Stomach (tissue), 9 donors: Measurements from ENCODE around the gene ZNF410. TPM values are rescaled to one million over a fixed set of nuclear protein-coding genes. Genes with fewer than 3 reads are reported as not detected.

ENCODE experiments used
- DNase-seq, 2 donors: peaks; one replicate each; pipeline versions ENCODE4 v3.0.0 to v3.0.0-alpha.2; 2013 to 2019
- H3K27ac ChIP-seq, 5 donors: fragments of 200-600 bp in 4 of 5; sonication (generic) in 4 of 5; one replicate each; pipeline ENCODE4 v1.5.1; 2013 to 2019; ENCODE audit warnings: mild to moderate bottlenecking in 1 of 5, moderate library complexity in 1 of 5
- H3K27me3 ChIP-seq, 3 donors: fragments of 200-600 bp; sonication (generic); one replicate each; pipeline ENCODE4 v1.5.1; 2017 to 2019; ENCODE audit warnings: mixed run types in 1 of 3
- H3K36me3 ChIP-seq, 4 donors: fragments of 200-600 bp; sonication (generic); 1 replicate in 3 of 4; 2 replicates in 1 of 4; pipeline ENCODE4 v1.5.1; 2016 to 2019
- H3K4me1 ChIP-seq, 4 donors: fragments of 200-600 bp; sonication (generic); one replicate each; pipeline ENCODE4 v1.5.1; 2016 to 2019
- H3K4me3 ChIP-seq, 4 donors: fragments of 200-600 bp; sonication (generic) in 3 of 4; one replicate each; pipeline ENCODE4 v1.5.1; 2016 to 2019; ENCODE audit warnings: mild to moderate bottlenecking in 1 of 4
- H3K9me3 ChIP-seq, 4 donors: fragments of 200-600 bp; sonication (generic); one replicate each; pipeline ENCODE4 v1.5.1; 2016 to 2019
- EP300 ChIP-seq: sonication (generic); formaldehyde crosslinking; IDR thresholded peaks from one replicate; pipeline ENCODE4 v1.6.1; 2017; ENCODE audit warnings: antibody characterized with exemption
- POLR2A ChIP-seq, 4 donors: fragments of 450-650 bp; IDR thresholded peaks; one replicate each; pipeline ENCODE4 v1.6.1; 2016; ENCODE audit warnings: antibody characterized with exemption in 4 of 4, control low read depth in 2 of 4, mild to moderate bottlenecking in 1 of 4, moderate library complexity in 1 of 4
- POLR2AphosphoS5 ChIP-seq, 3 donors: sonication (generic); formaldehyde crosslinking; IDR thresholded peaks; one replicate each; pipeline ENCODE4 v1.6.1; 2016; ENCODE audit warnings: antibody characterized with exemption in 3 of 3
- WGBS, 5 donors: extraction: QIAGEN DNeasy Blood & Tissue Kit in 3 of 5; methylation state at CpG; one replicate each; pipeline versions ENCODE4 v1.1.5 to v1.1.7; 2013 to 2018; 5-methylcytosine and 5-hydroxymethylcytosine counted together
- intact Hi-C: fragments of 100-400 bp; cut with DNase I; formaldehyde crosslinking; loops from one replicate; pipeline ENCODE4 v1.15.1; 2023; ENCODE audit warnings: low total_unique reads
- polyA plus RNA-seq, 3 donors: library from polyadenylated mRNA; stranded (reverse); fragments of 200-250 nt; gene quantifications; one replicate each; pipeline ENCODE4 v1.2.3, GENCODE V29; 2013
- total RNA-seq, 5 donors: library from RNA; depleted of rRNA; stranded (reverse); fragments of >200 nt; gene quantifications; one replicate each; pipeline versions ENCODE4 v1.1.0 to v1.2.3, GENCODE V29; 2014 to 2016
- TF ChIP-seq, protein P1 (sequence below), 7 experiments: fragments of 450-650 bp in 4 of 7; fragments of 200-600 bp in 3 of 7; sonication (generic) in 3 of 7; IDR thresholded peaks; one replicate each; pipeline ENCODE4 v1.5.1; 2016 to 2019; ENCODE audit warnings: antibody characterized with exemption in 7 of 7, control low read depth in 2 of 7, mild to moderate bottlenecking in 1 of 7
- donor health status: healthy with polysubstance abuse.
- donor health status: Bipolar disorder and iron deficiency.
- donor health status: healthy.

ZNF410 gene
- total and polyA plus RNA-seq, 8 donors = 21.4 to 183 (median 47.8) TPM

DNA sequence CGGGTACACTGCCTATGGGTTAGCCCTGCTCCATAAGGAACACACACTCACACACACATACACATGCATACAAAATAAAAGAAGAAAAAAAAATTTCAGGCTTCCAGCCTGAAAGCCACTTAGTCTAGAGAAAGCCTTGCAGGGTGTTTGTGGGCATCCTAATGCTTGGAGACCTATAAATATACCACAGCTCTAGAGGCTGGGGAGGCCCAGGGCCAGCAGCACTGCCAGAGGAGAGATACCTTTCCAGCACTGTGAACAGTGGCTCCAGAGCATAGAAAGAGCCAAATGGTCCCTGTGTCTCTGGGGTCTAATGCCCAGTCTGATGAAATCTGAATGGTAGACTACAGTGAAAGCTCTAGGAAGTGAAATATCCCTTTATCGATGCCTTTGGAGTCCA, 50.4 kb downstream of the ZNF410 start:
- H3K27ac ChIP-seq = no peak overlapping the region
- no peak overlapping the region for H3K4me3 ChIP-seq
- H3K4me1 ChIP-seq = no peaks in the 10 kb centered on the region
- TF ChIP-seq, protein P1, sequence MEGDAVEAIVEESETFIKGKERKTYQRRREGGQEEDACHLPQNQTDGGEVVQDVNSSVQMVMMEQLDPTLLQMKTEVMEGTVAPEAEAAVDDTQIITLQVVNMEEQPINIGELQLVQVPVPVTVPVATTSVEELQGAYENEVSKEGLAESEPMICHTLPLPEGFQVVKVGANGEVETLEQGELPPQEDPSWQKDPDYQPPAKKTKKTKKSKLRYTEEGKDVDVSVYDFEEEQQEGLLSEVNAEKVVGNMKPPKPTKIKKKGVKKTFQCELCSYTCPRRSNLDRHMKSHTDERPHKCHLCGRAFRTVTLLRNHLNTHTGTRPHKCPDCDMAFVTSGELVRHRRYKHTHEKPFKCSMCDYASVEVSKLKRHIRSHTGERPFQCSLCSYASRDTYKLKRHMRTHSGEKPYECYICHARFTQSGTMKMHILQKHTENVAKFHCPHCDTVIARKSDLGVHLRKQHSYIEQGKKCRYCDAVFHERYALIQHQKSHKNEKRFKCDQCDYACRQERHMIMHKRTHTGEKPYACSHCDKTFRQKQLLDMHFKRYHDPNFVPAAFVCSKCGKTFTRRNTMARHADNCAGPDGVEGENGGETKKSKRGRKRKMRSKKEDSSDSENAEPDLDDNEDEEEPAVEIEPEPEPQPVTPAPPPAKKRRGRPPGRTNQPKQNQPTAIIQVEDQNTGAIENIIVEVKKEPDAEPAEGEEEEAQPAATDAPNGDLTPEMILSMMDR (IDR thresholded peaks at IDR 0.05) = no peak
- TF ChIP-seq EP300 (no peak), POLR2A (IDR thresholded peaks at IDR 0.05) (no peak), POLR2AphosphoS5 (IDR thresholded peaks at IDR 0.05) (no peak)
- H3K9me3 ChIP-seq = no peaks in the 10 kb centered on the region
- no peak for DNase-seq
- WGBS, 5 donors = 93 to 98% (median 96%) methylated on average over 2 of the region's 2 CpGs
- no peaks in the 10 kb centered on the region for H3K27me3 ChIP-seq
- intact Hi-C loops = no loop called here
- H3K36me3 ChIP-seq = peaks cover 22 to 94% (median 84%) of the 10 kb centered on the region in 4 donors

DNA sequence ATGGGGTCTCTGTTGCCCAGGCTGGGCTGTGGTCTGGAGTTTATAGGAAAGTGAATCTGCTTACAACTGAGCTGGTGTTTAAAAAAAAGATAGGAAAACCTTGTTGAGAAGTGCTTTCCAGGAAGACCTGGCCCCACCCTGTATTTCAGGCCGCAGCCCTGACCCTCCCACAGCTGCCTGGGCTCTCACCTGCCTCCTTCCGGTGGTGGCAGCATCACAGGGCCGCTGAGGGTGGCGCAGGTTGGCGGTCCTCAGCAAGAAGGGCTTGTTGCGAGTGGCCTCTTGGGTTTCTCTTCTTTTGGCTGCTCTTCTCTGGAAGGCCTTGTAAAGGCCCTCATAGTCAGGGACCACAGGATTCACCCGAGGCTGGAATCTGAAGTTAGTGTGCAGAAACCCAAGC, 55.5 kb downstream of the ZNF410 start:
- H3K4me1 ChIP-seq = peaks cover 12 to 40% (median 30%) of the 10 kb centered on the region in 4 donors
- H3K27ac ChIP-seq = no peak overlapping the region
- H3K36me3 ChIP-seq = peaks cover 0 to 86% (median 59%) of the 10 kb centered on the region in 4 donors
- no peaks in the 10 kb centered on the region for H3K9me3 ChIP-seq
- DNase-seq = no peak
- 85 to 96% (median 94%) methylated on average over 6 to 7 of the region's 7 CpGs for WGBS, 5 donors
- H3K4me3 ChIP-seq = no peak overlapping the region
- intact Hi-C loops = no loop called here
- H3K27me3 ChIP-seq = no peaks in the 10 kb centered on the region
- TF ChIP-seq, protein P1 (IDR thresholded peaks at IDR 0.05) = no peak
- TF ChIP-seq POLR2AphosphoS5 (IDR thresholded peaks at IDR 0.05) (no peak), POLR2A (IDR thresholded peaks at IDR 0.05) (no peak), EP300 (no peak)

DNA sequence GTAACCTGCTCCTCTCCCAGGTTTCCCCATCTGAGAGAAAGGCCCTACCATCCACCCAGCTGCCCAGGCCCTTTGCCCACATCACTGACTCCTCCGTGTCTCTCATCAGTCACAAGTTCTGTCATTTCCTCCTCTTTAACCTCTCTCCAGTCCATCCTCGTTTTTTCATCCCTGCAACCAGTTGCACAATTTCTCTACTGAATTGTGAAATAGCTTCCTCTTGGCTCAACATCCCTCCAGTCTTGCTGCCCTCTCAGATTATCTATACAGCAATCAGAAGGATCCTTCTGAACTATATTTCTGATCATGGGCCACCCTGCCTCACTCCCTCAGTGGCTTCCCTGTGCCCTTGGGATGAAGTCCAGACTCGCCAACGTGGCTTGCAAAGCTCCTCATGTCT, 56.4 kb downstream of the ZNF410 start:
- no peak for DNase-seq
- TF ChIP-seq POLR2AphosphoS5 (IDR thresholded peaks at IDR 0.05) (no peak), EP300 (no peak), POLR2A (IDR thresholded peaks at IDR 0.05) (no peak)
- TF ChIP-seq, protein P1 (IDR thresholded peaks at IDR 0.05) = no peak
- Histone ChIP-seq H3K36me3 (peaks cover 0 to 77% (median 50%) of the 10 kb centered on the region in 4 donors), H3K9me3 (no peaks in the 10 kb centered on the region), H3K27me3 (no peaks in the 10 kb centered on the region), H3K27ac (peak overlapping the region in 1 of 5 donors; percentile 26), H3K4me3 (no peak overlapping the region), H3K4me1 (peaks cover 12 to 40% (median 30%) of the 10 kb centered on the region in 4 donors)
- intact Hi-C loops = no loop called here
- 54 to 76% (median 63%) methylated on average over 4 of the region's 4 CpGs for WGBS, 5 donors

DNA sequence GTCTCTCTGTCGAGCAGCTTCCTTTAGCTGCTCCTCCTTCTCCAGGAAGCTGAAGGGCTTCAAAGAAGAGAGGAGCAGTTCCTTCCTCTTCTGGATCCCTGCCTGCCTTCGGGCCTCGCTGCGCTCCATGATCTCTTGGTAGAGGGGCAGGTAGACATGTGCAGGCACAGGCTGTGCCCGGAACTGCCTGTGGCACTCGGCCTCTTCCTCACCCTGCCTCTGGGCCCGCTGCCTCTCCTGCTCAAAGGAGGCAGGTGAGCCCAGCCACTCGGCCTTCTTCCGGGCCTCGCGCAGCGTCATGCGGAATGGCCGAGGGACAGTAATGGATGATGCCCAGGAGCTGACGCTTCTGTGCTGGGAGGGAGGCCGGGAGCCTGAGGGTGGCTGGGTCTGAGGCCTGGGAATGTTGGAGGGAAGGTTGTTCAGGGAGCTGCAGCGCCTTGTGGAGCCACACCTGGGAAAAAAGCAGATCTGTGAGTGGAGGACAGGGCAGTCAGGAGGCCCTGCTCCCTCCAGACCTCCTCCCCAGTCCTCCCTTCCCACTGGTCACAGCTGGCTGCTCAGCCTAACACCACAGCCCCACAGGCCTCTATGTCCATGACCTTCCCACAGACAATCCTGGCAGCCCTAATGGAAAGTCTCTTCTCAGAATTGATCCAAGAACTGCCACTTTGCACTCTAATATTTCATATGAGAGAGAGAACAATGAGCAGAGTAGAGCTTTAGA, 57.9 kb downstream of the ZNF410 start:
- intact Hi-C loops = no loop called here
- no peak overlapping the region for H3K4me3 ChIP-seq
- peaks cover 0 to 63% (median 40%) of the 10 kb centered on the region in 4 donors for H3K36me3 ChIP-seq
- H3K4me1 ChIP-seq = peaks cover 12 to 51% (median 38%) of the 10 kb centered on the region in 4 donors
- WGBS, 5 donors = 44 to 68% (median 56%) methylated on average over 17 of the region's 17 CpGs
- no peaks in the 10 kb centered on the region for H3K9me3 ChIP-seq
- peak overlapping the region in 4 of 5 donors; percentile 61 to 80 (median 76) for H3K27ac ChIP-seq
- peak in 1 of 2 donors; percentile 31 for DNase-seq
- no peak for TF ChIP-seq POLR2A (IDR thresholded peaks at IDR 0.05)
- TF ChIP-seq EP300 = no peak
- TF ChIP-seq POLR2AphosphoS5 (IDR thresholded peaks at IDR 0.05) = no peak
- TF ChIP-seq, protein P1 (IDR thresholded peaks at IDR 0.05) = no peak
- H3K27me3 ChIP-seq = no peaks in the 10 kb centered on the region
